Stimulated activated naive B cell treated with anti-CD40 and anti-IgM and Interleukin-4, amounts not matched to agents 10 μg/mL and 1 μg/mL and 100 μg/mL, for 72 hours (primary cell): ENCODE data around the gene NRIP2.

Experiments used
- ATAC-seq, 2 donors: fragments of 150-1000 bp; cut with Tn5 transposase; replicated peaks; 2 replicates each; pipeline ENCODE4 v1.10.0; 2021; ENCODE audit warnings: moderate library complexity in 1 of 2
- DNase-seq: peaks from one replicate; pipeline ENCODE4 v3.0.0; 2021
- H3K27ac Mint-ChIP-seq: one replicate; pipeline ENCODE4 v1.8.0; 2022; ENCODE audit warnings: mild to moderate bottlenecking, mixed read lengths
- H3K27me3 Mint-ChIP-seq, 2 donors: one replicate each; pipeline ENCODE4 v1.8.0; 2022; ENCODE audit warnings: mixed read lengths in 2 of 2
- H3K36me3 Mint-ChIP-seq, 2 donors: one replicate each; pipeline ENCODE4 v1.8.0; 2022; ENCODE audit warnings: mixed read lengths in 2 of 2, mild to moderate bottlenecking in 1 of 2
- H3K4me1 Mint-ChIP-seq, 2 donors: one replicate each; pipeline ENCODE4 v1.8.0; 2022; ENCODE audit warnings: mixed read lengths in 2 of 2, mild to moderate bottlenecking in 1 of 2
- H3K4me3 Mint-ChIP-seq, 2 donors: one replicate each; pipeline ENCODE4 v1.8.0; 2022; ENCODE audit warnings: mild to moderate bottlenecking in 2 of 2, mixed read lengths in 2 of 2, moderate library complexity in 1 of 2
- H3K9me3 Mint-ChIP-seq, 2 donors: one replicate each; pipeline ENCODE4 v1.8.0; 2022; ENCODE audit warnings: mixed read lengths in 2 of 2, mild to moderate bottlenecking in 1 of 2

Gene NRIP2

DNA sequence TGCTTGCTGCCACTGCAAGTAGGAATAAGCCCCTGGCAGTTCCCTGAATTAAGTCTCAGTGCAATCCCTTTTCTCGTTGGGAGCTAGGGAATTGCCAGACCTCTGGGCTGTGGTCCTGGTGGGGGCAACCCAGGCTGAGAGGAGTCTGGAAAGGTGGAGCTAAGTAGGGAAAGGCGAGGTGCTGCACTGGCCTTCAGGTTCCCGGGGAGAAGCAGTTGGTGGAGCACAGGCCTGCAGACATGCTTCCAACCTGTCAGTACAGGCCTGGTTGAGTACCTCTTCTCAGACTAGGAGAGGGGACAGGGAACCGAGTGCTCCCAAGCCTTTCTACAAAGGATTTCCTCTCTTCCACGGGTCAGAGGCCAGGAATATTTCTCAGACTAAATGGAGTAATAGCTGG, 1.5 kb downstream of the NRIP2 start:
- H3K36me3 Mint-ChIP-seq, result peaks cover 37 to 52% of the 10 kb centered on the region in 2 donors
- no peaks in the 10 kb centered on the region for H3K27me3 Mint-ChIP-seq
- H3K4me1 Mint-ChIP-seq, result peaks cover 6 to 11% of the 10 kb centered on the region in 2 donors
- no peak for DNase-seq
- H3K9me3 Mint-ChIP-seq, result no peaks in the 10 kb centered on the region
- no peak overlapping the region for H3K27ac Mint-ChIP-seq
- ATAC-seq, result no peak
- no peak overlapping the region for H3K4me3 Mint-ChIP-seq

DNA sequence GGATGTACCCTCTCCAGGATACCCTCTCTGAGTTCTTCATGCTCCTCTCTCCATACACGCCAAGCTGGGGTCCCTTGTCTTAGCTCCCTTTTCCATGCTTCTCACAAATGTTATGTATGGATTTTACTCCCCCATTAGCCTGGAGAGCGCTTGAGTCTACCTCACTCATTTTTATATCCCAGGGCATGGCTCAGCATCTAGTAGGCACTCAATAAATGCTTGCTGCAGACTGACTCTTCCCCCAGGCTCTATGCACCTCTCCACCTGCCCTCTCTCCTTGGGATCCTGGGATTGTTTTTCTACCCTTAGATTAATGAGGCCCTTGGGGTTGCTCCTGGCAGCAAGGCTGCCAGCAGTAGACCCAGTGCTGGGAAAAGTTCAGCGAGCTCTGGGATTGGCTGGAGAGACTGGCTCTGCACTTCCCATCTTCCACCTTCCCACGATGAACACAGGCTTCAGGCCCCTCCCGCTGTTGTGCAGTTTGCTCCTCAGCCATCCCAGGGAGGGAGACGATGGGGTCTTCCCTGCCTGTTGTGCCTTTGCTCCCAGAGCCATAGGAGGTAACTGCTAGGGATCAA, 2.2 kb downstream of the NRIP2 start:
- Mint-ChIP-seq H3K27ac (peak overlapping the region; percentile 14), H3K27me3 (no peaks in the 10 kb centered on the region), H3K36me3 (peaks cover 35 to 53% of the 10 kb centered on the region in 2 donors), H3K4me3 (no peak overlapping the region), H3K9me3 (no peaks in the 10 kb centered on the region), H3K4me1 (peaks cover 6 to 11% of the 10 kb centered on the region in 2 donors)
- no peak for DNase-seq
- no peak for ATAC-seq

GRCh38 chr12:2829275-2829674, 5.6 kb downstream of the NRIP2 start:
- H3K27me3 Mint-ChIP-seq, result no peaks in the 10 kb centered on the region
- no peaks in the 10 kb centered on the region for H3K9me3 Mint-ChIP-seq
- no peak for DNase-seq
- H3K4me3 Mint-ChIP-seq, result no peak overlapping the region
- H3K27ac Mint-ChIP-seq, result peak overlapping the region; percentile 49
- peaks cover 45 to 73% of the 10 kb centered on the region in 2 donors for H3K36me3 Mint-ChIP-seq
- H3K4me1 Mint-ChIP-seq, result peaks cover 2 to 4% of the 10 kb centered on the region in 2 donors
- ATAC-seq, result no peak

DNA sequence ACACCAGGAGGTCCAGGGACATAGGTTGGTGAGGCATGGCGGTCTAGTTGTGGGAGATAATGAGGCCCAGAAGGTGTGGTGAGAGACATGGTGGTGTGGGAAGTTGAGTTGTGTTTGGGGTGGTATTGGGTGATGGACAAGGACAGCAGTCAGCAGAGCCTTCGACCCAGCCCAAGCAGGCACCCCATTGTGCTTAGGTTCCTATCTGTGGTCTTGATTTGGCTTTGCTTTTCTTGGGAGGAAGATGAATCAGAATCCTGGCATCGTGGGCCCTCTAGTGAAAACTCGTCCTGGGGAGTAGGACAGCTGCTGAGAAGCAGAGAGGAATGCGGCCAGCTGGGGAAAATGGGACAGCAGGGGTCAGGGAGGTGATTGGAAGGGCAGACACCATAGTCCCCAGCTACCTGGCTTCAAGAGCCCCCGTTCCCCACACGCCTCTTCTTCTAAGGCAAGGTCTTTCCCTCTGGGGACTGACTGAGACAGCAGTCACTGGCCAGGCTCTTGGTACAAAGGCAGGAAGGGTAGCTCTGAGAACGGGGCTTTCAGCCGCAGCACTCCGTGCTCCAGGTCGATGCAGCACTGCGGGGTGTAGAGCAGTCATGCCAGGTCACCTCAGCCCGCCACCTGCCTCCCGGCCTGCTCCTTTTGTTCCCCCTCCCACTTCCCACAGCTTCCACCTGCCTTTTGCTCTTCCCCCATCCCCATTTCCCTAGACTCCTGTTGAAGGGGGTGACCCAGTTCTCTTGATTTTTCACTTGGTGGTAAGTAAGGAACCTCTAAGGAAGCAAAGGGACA, 7.9 kb downstream of the NRIP2 start:
- Mint-ChIP-seq H3K27ac (peak overlapping the region; percentile 51), H3K4me3 (no peak overlapping the region), H3K9me3 (no peaks in the 10 kb centered on the region), H3K27me3 (no peaks in the 10 kb centered on the region), H3K4me1 (no peaks in the 10 kb centered on the region), H3K36me3 (peaks cover 54 to 75% of the 10 kb centered on the region in 2 donors)
- ATAC-seq (no peak), DNase-seq (no peak)

DNA sequence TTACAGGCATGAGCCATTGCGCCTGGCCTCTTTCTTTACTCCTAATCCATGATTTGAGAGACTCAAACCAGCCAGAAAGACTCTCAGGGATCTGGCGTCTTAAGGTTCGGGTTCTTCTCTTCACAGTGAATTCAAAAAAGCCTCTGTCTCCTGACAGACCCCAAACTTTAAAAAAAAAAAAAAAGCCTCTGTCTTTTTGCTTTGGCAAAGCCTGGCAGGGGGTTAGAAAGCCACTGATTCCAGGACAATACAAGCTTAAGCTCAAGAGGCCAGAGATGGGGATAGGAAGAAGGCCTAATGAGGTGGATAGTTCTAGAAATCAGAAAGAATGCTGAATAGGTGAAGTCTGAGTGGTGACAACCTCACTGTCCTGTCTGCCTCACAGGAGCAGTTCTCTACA, 8.8 kb downstream of the NRIP2 start:
- Mint-ChIP-seq H3K27ac (no peak overlapping the region), H3K4me1 (no peaks in the 10 kb centered on the region), H3K4me3 (no peak overlapping the region), H3K9me3 (no peaks in the 10 kb centered on the region), H3K36me3 (peaks cover 55 to 78% of the 10 kb centered on the region in 2 donors), H3K27me3 (no peaks in the 10 kb centered on the region)
- no peak for DNase-seq
- no peak for ATAC-seq

DNA sequence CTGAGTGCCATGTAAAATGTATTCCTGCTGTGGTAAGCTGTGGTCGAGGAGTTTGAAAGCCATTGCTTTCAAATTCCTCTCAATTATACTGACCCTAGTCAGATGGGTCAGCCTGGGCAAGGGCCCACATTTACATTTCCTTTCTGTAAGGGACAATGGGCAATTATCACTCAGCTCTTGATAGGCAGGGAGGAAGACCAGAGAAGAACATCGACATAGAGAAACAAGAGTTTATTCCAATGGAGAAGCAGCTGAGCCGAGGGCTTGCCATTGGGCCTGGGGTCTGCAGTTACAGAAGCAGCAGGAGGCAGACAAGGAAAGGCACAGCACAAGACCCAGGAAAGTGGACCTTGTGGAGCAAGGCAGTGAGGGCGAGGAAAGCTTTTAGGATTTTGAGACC, 9.7 kb downstream of the NRIP2 start:
- H3K4me3 Mint-ChIP-seq, result no peak overlapping the region
- H3K4me1 Mint-ChIP-seq, result no peaks in the 10 kb centered on the region
- no peaks in the 10 kb centered on the region for H3K9me3 Mint-ChIP-seq
- no peaks in the 10 kb centered on the region for H3K27me3 Mint-ChIP-seq
- ATAC-seq, result no peak
- DNase-seq, result no peak
- H3K27ac Mint-ChIP-seq, result no peak overlapping the region
- peaks cover 58 to 78% of the 10 kb centered on the region in 2 donors for H3K36me3 Mint-ChIP-seq

DNA sequence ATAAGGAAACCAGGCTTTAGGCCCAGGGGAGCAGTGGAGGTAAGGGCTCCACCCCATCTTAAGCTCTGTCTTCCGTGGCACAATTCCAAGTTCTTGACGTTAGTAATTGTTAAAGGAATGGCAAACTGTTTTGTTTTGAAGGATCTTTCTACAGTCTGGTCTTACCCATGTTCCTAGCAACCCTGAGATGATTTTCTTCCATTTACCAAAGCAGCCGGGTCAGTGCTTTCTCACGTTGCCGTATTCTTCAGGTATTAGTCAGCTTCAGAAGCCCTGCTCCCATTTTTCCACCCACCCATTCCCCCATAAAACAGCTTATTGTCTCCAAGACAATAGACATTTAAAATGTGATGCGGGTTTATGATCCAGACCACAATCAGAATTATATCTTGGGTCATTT, 10.3 kb downstream of the NRIP2 start:
- H3K27me3 Mint-ChIP-seq, result no peaks in the 10 kb centered on the region
- DNase-seq, result no peak
- no peak for ATAC-seq
- H3K4me3 Mint-ChIP-seq, result no peak overlapping the region
- no peaks in the 10 kb centered on the region for H3K9me3 Mint-ChIP-seq
- H3K36me3 Mint-ChIP-seq, result peaks cover 63 to 82% of the 10 kb centered on the region in 2 donors
- H3K27ac Mint-ChIP-seq, result no peak overlapping the region
- H3K4me1 Mint-ChIP-seq, result peaks cover 3 to 4% of the 10 kb centered on the region in 2 donors

DNA sequence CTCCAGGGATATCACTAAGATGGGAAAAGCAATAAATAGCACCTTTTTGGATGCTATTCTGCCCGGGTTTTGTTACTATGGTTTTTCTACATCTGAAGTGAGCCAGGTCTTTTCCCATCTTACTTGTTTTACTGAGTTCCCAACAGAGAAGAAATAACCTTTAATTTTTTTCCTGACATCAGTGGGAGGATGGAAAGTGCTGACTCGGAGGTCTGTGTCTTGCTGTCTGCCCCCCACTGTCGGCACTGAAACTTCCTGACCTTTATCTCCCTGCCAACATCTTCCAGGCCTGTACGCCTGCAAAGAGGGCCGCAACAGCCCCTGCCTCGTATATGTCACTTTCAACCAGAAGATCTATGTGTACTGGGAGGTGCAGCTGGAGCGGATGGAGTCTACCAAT, 11.4 kb downstream of the NRIP2 start:
- no peaks in the 10 kb centered on the region for H3K27me3 Mint-ChIP-seq
- ATAC-seq, result no peak
- no peak overlapping the region for H3K27ac Mint-ChIP-seq

GRCh38 chr12:2820432-2820831, 14.4 kb downstream of the NRIP2 start:
- Mint-ChIP-seq H3K4me1 (peaks cover 7 to 11% of the 10 kb centered on the region in 2 donors), H3K27ac (no peak overlapping the region), H3K36me3 (peaks cover 50 to 67% of the 10 kb centered on the region in 2 donors), H3K9me3 (no peaks in the 10 kb centered on the region), H3K27me3 (no peaks in the 10 kb centered on the region), H3K4me3 (no peak overlapping the region)
- ATAC-seq (no peak), DNase-seq (no peak)

More for the DNA sequence above, 11.4 kb downstream of the NRIP2 start:
- H3K36me3 Mint-ChIP-seq, result peaks cover 57 to 74% of the 10 kb centered on the region in 2 donors
- peaks cover 3 to 7% of the 10 kb centered on the region in 2 donors for H3K4me1 Mint-ChIP-seq
- no peak overlapping the region for H3K4me3 Mint-ChIP-seq
- H3K9me3 Mint-ChIP-seq, result no peaks in the 10 kb centered on the region
- no peak for DNase-seq

DNA sequence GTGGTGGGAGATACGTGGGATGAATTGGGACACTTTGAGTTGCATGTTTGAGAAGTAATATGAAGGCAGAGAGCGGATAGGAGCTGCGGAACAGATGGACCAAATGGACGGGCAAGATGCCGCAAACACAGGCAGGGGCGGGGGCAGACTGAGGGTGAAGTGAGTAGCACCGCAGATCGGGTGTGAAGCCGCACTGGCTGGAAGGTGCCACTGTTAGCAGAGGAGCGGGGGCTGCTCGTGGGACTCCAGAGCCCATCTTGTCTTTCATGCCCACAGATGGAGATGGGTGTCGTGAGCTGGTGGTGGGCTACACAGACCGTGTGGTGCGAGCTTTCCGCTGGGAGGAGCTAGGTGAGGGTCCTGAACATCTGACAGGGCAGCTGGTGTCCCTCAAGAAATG, 15.0 kb downstream of the NRIP2 start:
- peaks cover 46 to 64% of the 10 kb centered on the region in 2 donors for H3K36me3 Mint-ChIP-seq
- H3K27me3 Mint-ChIP-seq, result no peaks in the 10 kb centered on the region
- H3K27ac Mint-ChIP-seq, result no peak overlapping the region
- peaks cover 8 to 11% of the 10 kb centered on the region in 2 donors for H3K4me1 Mint-ChIP-seq
- no peak for DNase-seq
- no peak overlapping the region for H3K4me3 Mint-ChIP-seq
- H3K9me3 Mint-ChIP-seq, result no peaks in the 10 kb centered on the region
- ATAC-seq, result no peak

DNA sequence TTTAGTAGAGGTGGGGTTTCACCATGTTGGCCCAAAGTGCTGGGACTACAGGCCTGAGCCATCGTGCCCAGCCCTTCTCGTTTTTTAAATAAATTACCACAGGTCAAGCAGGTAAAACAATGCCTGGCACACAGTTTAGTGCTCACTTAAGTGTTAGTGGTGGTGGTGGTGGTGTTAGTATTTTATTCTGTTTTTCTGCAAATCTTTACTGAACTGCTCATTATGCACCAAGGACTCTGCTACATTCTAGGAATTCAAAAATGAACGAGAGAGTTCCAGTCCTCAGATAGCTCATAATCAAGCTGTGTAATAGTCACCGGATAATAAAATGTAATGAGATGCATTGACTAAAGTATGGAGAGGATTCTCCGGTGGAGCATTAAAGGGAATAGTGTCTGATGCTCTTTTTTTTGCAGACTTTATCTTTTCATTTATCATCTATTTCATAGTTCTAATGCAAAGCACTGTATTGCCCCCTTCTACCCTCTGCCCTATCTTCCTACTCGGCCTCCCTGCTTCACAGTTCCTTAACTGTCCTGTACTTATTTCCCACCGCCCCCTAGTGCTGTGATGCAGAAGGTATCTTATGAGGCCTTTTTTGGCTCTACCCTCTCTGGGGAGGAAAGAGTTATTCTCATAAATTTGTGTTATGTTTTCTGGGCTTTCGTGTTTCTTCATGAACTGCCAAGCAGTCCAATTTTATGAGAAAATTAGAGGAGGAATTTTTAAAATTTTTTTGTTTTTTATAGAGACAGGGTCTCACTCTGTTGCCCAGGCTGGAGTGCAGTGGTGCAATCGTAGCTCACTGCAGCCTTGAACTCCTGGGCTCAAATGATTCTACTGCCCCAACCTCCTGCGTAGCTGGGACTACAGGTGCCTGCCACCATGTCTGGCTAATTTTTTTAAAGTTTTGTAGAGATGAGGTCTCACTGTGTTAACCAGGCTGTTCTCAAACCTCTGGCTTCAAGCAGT, 21.3 kb downstream of the NRIP2 start:
- peaks cover 9 to 16% of the 10 kb centered on the region in 2 donors for H3K4me1 Mint-ChIP-seq
- peak; percentile 26 for DNase-seq
- H3K27me3 Mint-ChIP-seq, result no peaks in the 10 kb centered on the region
- H3K36me3 Mint-ChIP-seq, result peaks cover 16 to 25% of the 10 kb centered on the region in 2 donors
- no peaks in the 10 kb centered on the region for H3K9me3 Mint-ChIP-seq
- ATAC-seq, result peak; percentile 45 to 51
- peak overlapping the region; percentile 100 for H3K27ac Mint-ChIP-seq
- H3K4me3 Mint-ChIP-seq, result peak overlapping the region; percentile 100

GRCh38 chr12:2812290-2813213, 22.3 kb downstream of the NRIP2 start, which contains the start of gene ITFG2:
Gene ITFG2 (plus strand): TSS chr12:2812668. CDS start chr12:2812761, 93 bp downstream.
- Mint-ChIP-seq H3K4me3 (peak within 1 kb of the TSS; percentile 100), H3K27ac (peak within 1 kb of the TSS; percentile 100), H3K4me1 (peaks cover 5 to 11% of the 10 kb centered on the region in 2 donors), H3K27me3 (no peaks in the 10 kb centered on the region), H3K36me3 (peaks cover 11 to 19% of the 10 kb centered on the region in 2 donors), H3K9me3 (no peaks in the 10 kb centered on the region)
- ATAC-seq (peak; percentile 96), DNase-seq (peak; percentile 95)

DNA sequence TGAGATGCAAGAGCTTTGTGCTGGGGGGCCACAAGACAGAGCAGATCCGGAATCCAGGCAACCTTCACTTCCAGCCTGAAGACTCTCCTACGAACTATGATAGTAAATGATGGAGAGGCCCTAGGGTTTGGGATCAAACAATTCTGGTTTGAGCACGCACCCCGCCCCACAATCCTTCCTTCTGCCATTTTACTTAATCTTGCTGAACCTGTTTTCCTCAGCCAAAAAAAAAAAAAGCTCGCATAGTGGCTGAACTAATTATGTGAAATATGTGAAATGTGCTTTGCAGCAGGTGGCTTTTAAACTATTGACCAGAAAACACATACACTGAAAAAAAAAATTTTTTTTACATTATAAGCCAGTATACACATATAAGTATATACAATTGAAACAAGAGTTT, 23.0 kb downstream of the NRIP2 start:
- ATAC-seq (no peak), DNase-seq (no peak)
- Mint-ChIP-seq H3K4me3 (peak overlapping the region; percentile 35 to 46), H3K27ac (no peak overlapping the region), H3K36me3 (peaks cover 6 to 15% of the 10 kb centered on the region in 2 donors), H3K4me1 (peaks cover 5 to 11% of the 10 kb centered on the region in 2 donors), H3K27me3 (no peaks in the 10 kb centered on the region), H3K9me3 (no peaks in the 10 kb centered on the region)
